Measurements from ENCODE around the gene ZBP1. TPM values are rescaled to one million over a fixed set of nuclear protein-coding genes. Genes with fewer than 3 reads are reported as not detected.

The ZBP1 gene
- total RNA-seq, 4 donors from 2014 or later, result 0.78 to 3.6 TPM; not detected in 2

- 71 to 74% methylated on average over 8 of the region's 8 CpGs for WGBS, 2 donors
- peaks cover 0 to 25% (median 3%) of the 10 kb centered on the region in 4 donors for H3K4me1 ChIP-seq
- H3K27ac ChIP-seq, result no peak overlapping the region
- H3K4me3 ChIP-seq, result no peak overlapping the region
- H3K27me3 ChIP-seq, result peaks cover 0 to 44% of the 10 kb centered on the region in 2 donors
- no peaks in the 10 kb centered on the region for H3K36me3 ChIP-seq
- no peak for TF ChIP-seq POLR2A (IDR thresholded peaks at IDR 0.05)
- no peak for TF ChIP-seq EP300 (IDR thresholded peaks at IDR 0.05)
- no peak for TF ChIP-seq CTCF (IDR thresholded peaks at IDR 0.05)
- H3K9me3 ChIP-seq, result peaks cover 0 to 11% (median 0%) of the 10 kb centered on the region in 4 donors
- DNase-seq (ENCODE audit: low spot score in 2 of 2), result no peak
These were observed 35.3 kb downstream of the ZBP1 start for GRCh38 chr20:57584768-57585461.

GRCh38 chr20:57583289-57584257, 36.7 kb downstream of the ZBP1 start:
- peaks cover 0 to 28% (median 3%) of the 10 kb centered on the region in 4 donors for H3K4me1 ChIP-seq
- DNase-seq (ENCODE audit: low spot score in 2 of 2), result no peak
- TF ChIP-seq POLR2A (IDR thresholded peaks at IDR 0.05) (no peak), CTCF (IDR thresholded peaks at IDR 0.05) (peak in 1 of 5 experiments; percentile 2), EP300 (IDR thresholded peaks at IDR 0.05) (no peak)
- peaks cover 0 to 57% of the 10 kb centered on the region in 2 donors for H3K27me3 ChIP-seq
- no peaks in the 10 kb centered on the region for H3K36me3 ChIP-seq
- WGBS, 2 donors, result 86 to 87% methylated on average over 18 of the region's 18 CpGs
- no peak overlapping the region for H3K4me3 ChIP-seq
- peaks cover 0 to 11% (median 0%) of the 10 kb centered on the region in 4 donors for H3K9me3 ChIP-seq
- H3K27ac ChIP-seq, result peak overlapping the region; percentile 5 to 61 (median 49)

- TF ChIP-seq CTCF (IDR thresholded peaks at IDR 0.05), result peak in 1 of 5 experiments; percentile 21
- TF ChIP-seq POLR2A (IDR thresholded peaks at IDR 0.05), result no peak
- TF ChIP-seq EP300 (IDR thresholded peaks at IDR 0.05), result peak in 1 of 2 donors; percentile 35
- peaks cover 0 to 66% of the 10 kb centered on the region in 2 donors for H3K27me3 ChIP-seq
- peak overlapping the region in 1 of 4 donors; percentile 2 for H3K4me3 ChIP-seq
- peak in 1 of 2 donors; percentile 79 for DNase-seq (ENCODE audit: low spot score in 2 of 2)
- peak overlapping the region; percentile 5 to 76 (median 49) for H3K27ac ChIP-seq
- no peaks in the 10 kb centered on the region for H3K36me3 ChIP-seq
- peaks cover 0 to 5% (median 0%) of the 10 kb centered on the region in 4 donors for H3K9me3 ChIP-seq
- peaks cover 0 to 28% (median 3%) of the 10 kb centered on the region in 4 donors for H3K4me1 ChIP-seq
- 13 to 19% methylated on average over 17 to 21 of the region's 21 CpGs for WGBS, 2 donors
These were observed 37.6 kb downstream of the ZBP1 start for GRCh38 chr20:57582432-57583288.

GRCh38 chr20:57582029-57582378, 38.2 kb downstream of the ZBP1 start:
- H3K27ac ChIP-seq, result peak overlapping the region in 2 of 4 donors; percentile 59 to 76
- no peak for TF ChIP-seq EP300 (IDR thresholded peaks at IDR 0.05)
- TF ChIP-seq POLR2A (IDR thresholded peaks at IDR 0.05), result no peak
- TF ChIP-seq CTCF (IDR thresholded peaks at IDR 0.05), result no peak
- no peaks in the 10 kb centered on the region for H3K9me3 ChIP-seq
- peaks cover 0 to 67% of the 10 kb centered on the region in 2 donors for H3K27me3 ChIP-seq
- DNase-seq (ENCODE audit: low spot score in 2 of 2), result no peak
- peaks cover 0 to 28% (median 3%) of the 10 kb centered on the region in 4 donors for H3K4me1 ChIP-seq
- H3K36me3 ChIP-seq, result no peaks in the 10 kb centered on the region
- no peak overlapping the region for H3K4me3 ChIP-seq
- 62 to 81% methylated on average over 5 of the region's 5 CpGs for WGBS, 2 donors
